GM23338 (cell line): ENCODE data around the gene ITIH3. TPM values are rescaled to one million over a fixed set of nuclear protein-coding genes. Genes with fewer than 3 reads are reported as not detected.

Experiments used
- ATAC-seq: fragments of 200-7000 bp; cut with Tn5 transposase; 3 replicates; pipeline ENCODE4 v1.9.1; 2020
- DNase-seq: peaks from one replicate; pipeline ENCODE4 v3.0.0-alpha.2; 2015; ENCODE audit warnings: low spot score
- H2AFZ ChIP-seq: fragments of 200-600 bp; sonication (generic); 2 replicates; pipeline ENCODE4 v1.8.0; 2016; ENCODE audit warnings: antibody characterized with exemption, mild to moderate bottlenecking, moderate library complexity
- H3F3A ChIP-seq: fragments of 200-600 bp; sonication (generic); replicated peaks from 2 replicates; pipeline ENCODE4 v1.8.0; 2017; ENCODE audit warnings: antibody characterized with exemption, mixed run types, low read depth
- H3K27ac ChIP-seq: fragments of 200-600 bp; sonication (generic); 2 replicates; pipeline ENCODE4 v1.6.1; 2016; ENCODE audit warnings: low read depth
- H3K27me3 ChIP-seq: fragments of 200-600 bp; sonication (generic); 2 replicates; pipeline ENCODE4 v1.8.0; 2016; ENCODE audit warnings: mild to moderate bottlenecking, mixed run types, moderate library complexity; ENCODE audit not compliant: insufficient read depth
- H3K36me3 ChIP-seq: fragments of 200-600 bp; sonication (generic); 2 replicates; pipeline ENCODE4 v1.8.0; 2016; ENCODE audit warnings: mild to moderate bottlenecking; ENCODE audit not compliant: insufficient read depth
- H3K4me1 ChIP-seq: fragments of 200-600 bp; sonication (generic); 2 replicates; pipeline ENCODE4 v1.8.0; 2016; ENCODE audit warnings: mild to moderate bottlenecking, moderate library complexity; ENCODE audit not compliant: insufficient read depth
- H3K4me2 ChIP-seq: fragments of 200-600 bp; sonication (generic); 2 replicates; pipeline ENCODE4 v1.7.1; 2017; ENCODE audit warnings: mixed run types
- H3K4me3 ChIP-seq: fragments of 200-600 bp; sonication (generic); 2 replicates; pipeline ENCODE4 v1.6.1; 2016; ENCODE audit warnings: mixed run types
- H3K79me2 ChIP-seq: fragments of 200-600 bp; sonication (generic); replicated peaks from 2 replicates; pipeline ENCODE4 v1.8.0; 2017; ENCODE audit warnings: mild to moderate bottlenecking; ENCODE audit not compliant: insufficient read depth
- H3K9me2 ChIP-seq: fragments of 200-600 bp; sonication (generic); 2 replicates; pipeline ENCODE4 v1.8.0; 2017; ENCODE audit not compliant: insufficient read depth
- H4K20me1 ChIP-seq: fragments of 200-600 bp; sonication (generic); replicated peaks from 2 replicates; pipeline ENCODE4 v1.8.0; 2017; ENCODE audit warnings: mild to moderate bottlenecking; ENCODE audit not compliant: insufficient read depth
- H3K27ac Mint-ChIP-seq: 2 replicates; pipeline ENCODE4 v1.8.0; 2020; ENCODE audit warnings: inconsistent platforms, mild to moderate bottlenecking, moderate library complexity, mixed read lengths
- H3K27me3 Mint-ChIP-seq: 3 replicates; pipeline ENCODE4 v1.8.0; 2022; ENCODE audit warnings: low read depth, mild to moderate bottlenecking, moderate library complexity, mixed read lengths, inconsistent platforms; ENCODE audit not compliant: insufficient read depth, poor library complexity
- H3K36me3 Mint-ChIP-seq: 3 replicates; pipeline ENCODE4 v1.8.0; 2021; ENCODE audit warnings: low read depth, mild to moderate bottlenecking, inconsistent platforms, moderate library complexity, mixed read lengths
- H3K4me1 Mint-ChIP-seq: 3 replicates; pipeline ENCODE4 v1.8.0; 2020; ENCODE audit warnings: mild to moderate bottlenecking, inconsistent platforms, mixed read lengths
- H3K4me3 Mint-ChIP-seq: 3 replicates; pipeline ENCODE4 v1.8.0; 2021; ENCODE audit warnings: moderate library complexity, mild to moderate bottlenecking, inconsistent platforms, mixed read lengths
- H3K9me3 Mint-ChIP-seq: 3 replicates; pipeline ENCODE4 v1.8.0; 2020; ENCODE audit warnings: moderate library complexity, mild to moderate bottlenecking, inconsistent platforms, mixed read lengths
- CREB1 ChIP-seq: fragments of 250-450 bp; sonication (Bioruptor Pico); IDR thresholded peaks from 2 replicates; pipeline ENCODE4 v1.5.0; 2020; ENCODE audit warnings: low read depth, mild to moderate bottlenecking, moderate library complexity
- CTCF ChIP-seq, 2 experiments: fragments of 200-600 bp in 1 of 2; sonication (generic) in 1 of 2; conservative IDR thresholded peaks; 2 replicates each; pipeline versions ENCODE4 v1.5.1 to v1.6.1; 2016 to 2017; ENCODE audit warnings: antibody characterized with exemption in 2 of 2, low read depth in 2 of 2, mild to moderate bottlenecking in 2 of 2, moderate library complexity in 1 of 2
- ETS1 ChIP-seq: IDR thresholded peaks from 2 replicates; pipeline ENCODE4 v1.6.1; 2016; ENCODE audit warnings: antibody characterized with exemption
- EZH2 ChIP-seq: fragments of 200-600 bp; sonication (generic); IDR thresholded peaks from one replicate; pipeline ENCODE4 v1.8.0; 2017; ENCODE audit warnings: antibody characterized with exemption, mild to moderate bottlenecking, low read depth; ENCODE audit not compliant: unreplicated experiment
- EZH2phosphoT487 ChIP-seq: fragments of 200-600 bp; sonication (generic); IDR thresholded peaks from one replicate; pipeline ENCODE4 v1.8.1; 2018; ENCODE audit warnings: antibody characterized with exemption; ENCODE audit not compliant: unreplicated experiment
- JUNB ChIP-seq: IDR thresholded peaks from one replicate; pipeline ENCODE4 v1.6.1; 2016; ENCODE audit warnings: antibody characterized with exemption; ENCODE audit not compliant: unreplicated experiment
- NANOG ChIP-seq: IDR thresholded peaks from 2 replicates; pipeline ENCODE4 v1.6.1; 2016; ENCODE audit warnings: antibody characterized with exemption, borderline replicate concordance
- POLR2AphosphoS5 ChIP-seq: IDR thresholded peaks from 2 replicates; pipeline ENCODE4 v1.6.1; 2016; ENCODE audit warnings: antibody characterized with exemption, low read depth
- REST ChIP-seq: IDR thresholded peaks from one replicate; pipeline ENCODE4 v1.6.1; 2018; ENCODE audit warnings: antibody characterized with exemption; ENCODE audit not compliant: unreplicated experiment
- STAT1 ChIP-seq: IDR thresholded peaks from one replicate; pipeline ENCODE4 v1.6.1; 2016; ENCODE audit warnings: antibody characterized with exemption; ENCODE audit not compliant: unreplicated experiment
- ZNF114 ChIP-seq: fragments of 250-450 bp; sonication (Bioruptor Pico); IDR thresholded peaks from 2 replicates; pipeline ENCODE4 v1.5.0; 2020; ENCODE audit warnings: mild to moderate bottlenecking, moderate library complexity
- ZNF331 ChIP-seq: fragments of 250-450 bp; sonication (Bioruptor Pico); IDR thresholded peaks from 2 replicates; pipeline ENCODE4 v1.5.0; 2020; ENCODE audit warnings: low read depth, mild to moderate bottlenecking, moderate library complexity
- ZNF462 ChIP-seq: fragments of 250-450 bp; sonication (Bioruptor Pico); IDR thresholded peaks from 2 replicates; pipeline ENCODE4 v1.5.0; 2020; ENCODE audit warnings: mild to moderate bottlenecking, moderate library complexity
- polyA plus RNA-seq: library from polyadenylated mRNA; unstranded; fragments of >200 nt; fragmentation: Nextera tagmentation; extraction: Ambion mirVana; gene quantifications from 2 replicates; pipeline ENCODE4 v1.2.1, GENCODE V29; 2016
- total RNA-seq: library from RNA; depleted of rRNA; stranded (reverse); fragments of >200 nt; shearing (Covaris generic); gene quantifications from 2 replicates; pipeline ENCODE4 v1.2.3, GENCODE V29; 2014

The ITIH3 gene
- total and polyA plus RNA-seq, 2 experiments from 2014 or later, result not detected

- TF ChIP-seq CTCF (conservative IDR thresholded peaks at IDR 0.05; ENCODE audit: low read depth in 2 of 2), result no peak
Observed at GRCh38 chr3:52816654-52817053, 22.1 kb downstream of the ITIH3 start (continued).

GRCh38 chr3:52817221-52817620 lies 22.6 kb downstream of the ITIH3 start:
- no peaks in the 10 kb centered on the region for H4K20me1 ChIP-seq
- Mint-ChIP-seq H3K9me3 (no peaks in the 10 kb centered on the region; the same call in 1 of the 3 replicates), H3K27me3 (peaks cover 21% of the 10 kb centered on the region), H3K36me3 (no peaks in the 10 kb centered on the region), H3K4me3 (no peak overlapping the region), H3K27ac (no peak overlapping the region), H3K4me1 (peaks cover 18% of the 10 kb centered on the region)
- peaks cover 7% of the 10 kb centered on the region; the same call in 1 of the 2 replicates for H3K4me1 ChIP-seq
- no peaks in the 10 kb centered on the region for H3F3A ChIP-seq
- no peaks in the 10 kb centered on the region for H3K9me2 ChIP-seq
- H3K36me3 ChIP-seq, result no peaks in the 10 kb centered on the region
- no peak overlapping the region for H3K4me3 ChIP-seq
- no peak overlapping the region for H3K27ac ChIP-seq
- DNase-seq (no peak), ATAC-seq (no peak)
- H3K4me2 ChIP-seq, result no peak overlapping the region
- H3K79me2 ChIP-seq, result no peaks in the 10 kb centered on the region
- no peak overlapping the region for H2AFZ ChIP-seq
- no peaks in the 10 kb centered on the region for H3K27me3 ChIP-seq
- TF ChIP-seq STAT1, result no peak
- TF ChIP-seq NANOG, result no peak
- TF ChIP-seq EZH2, result no peak
- TF ChIP-seq ZNF331 (CRISPR knock-in tag), result no peak
- TF ChIP-seq ZNF114 (CRISPR knock-in tag), result no peak
- no peak for TF ChIP-seq POLR2AphosphoS5
- TF ChIP-seq REST, result no peak
- TF ChIP-seq EZH2phosphoT487, result no peak
- TF ChIP-seq CREB1, result no peak
- no peak for TF ChIP-seq ETS1
- TF ChIP-seq ZNF462 (CRISPR knock-in tag), result no peak
- TF ChIP-seq JUNB, result no peak
